HG03442 (cell line): ENCODE measurements around the gene ASCC3.
A peak's percentile ranks its signal among the peaks of the same experiment; 100 is the strongest.
"Not testable (repeated sequence)": the region's sequence is repeated elsewhere in the genome, so short reads cannot be mapped to it uniquely, and the experiment has no call there.

Experiments
- ATAC-seq: cut with Tn5 transposase; IDR thresholded peaks from one replicate; pipeline ENCODE4 v1.9.1; 2021; ENCODE audit warnings: mild to moderate bottlenecking, moderate library complexity; ENCODE audit not compliant: unreplicated experiment

The ASCC3 gene

DNA sequence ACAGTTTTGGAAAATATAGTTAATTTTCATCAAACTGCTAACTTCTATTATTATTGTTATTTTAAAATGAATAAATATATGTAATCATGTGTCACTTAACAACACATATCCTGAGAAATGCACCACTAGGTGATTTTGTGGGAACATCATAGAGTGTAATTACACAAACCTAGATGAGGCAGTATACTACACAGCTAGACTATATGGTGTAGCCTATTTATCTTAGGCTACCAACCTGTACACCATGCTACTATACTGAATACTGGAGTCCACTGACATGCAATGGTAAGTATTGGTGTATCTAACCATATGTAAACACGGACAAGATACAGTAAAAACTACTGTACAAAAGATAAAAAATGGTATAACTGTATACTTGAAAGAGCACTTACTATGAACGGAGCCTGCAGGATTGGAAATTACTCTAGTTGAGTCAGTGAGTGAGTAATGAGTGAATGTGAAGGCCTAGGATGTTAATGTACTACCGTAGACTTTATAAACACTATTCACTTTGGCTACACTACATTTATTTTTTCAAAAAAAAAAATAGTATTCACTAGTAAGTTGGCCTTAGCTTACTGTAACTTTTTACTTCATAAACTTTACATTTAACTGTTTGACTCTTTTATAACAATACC lies 72.4 kb downstream of the ASCC3 start:
- ATAC-seq = no peak

DNA sequence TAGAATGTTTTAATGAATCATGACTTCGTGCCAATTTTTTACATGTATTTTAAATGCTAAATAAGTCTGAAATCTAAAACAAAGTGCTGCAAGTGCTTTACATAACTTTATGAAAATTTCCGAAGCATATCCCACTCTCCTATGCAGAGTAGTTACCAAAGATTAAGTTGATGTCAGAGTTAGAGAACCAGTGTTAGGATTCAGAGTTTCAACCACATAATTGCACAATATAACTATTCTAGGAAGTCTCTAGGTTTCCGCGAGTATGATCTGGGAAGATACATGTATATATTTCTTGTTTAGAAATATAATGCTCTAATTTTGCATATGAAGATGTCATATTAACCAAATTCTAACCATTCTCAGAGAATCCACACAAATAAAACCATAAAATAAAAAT lies 74.8 kb downstream of the ASCC3 start:
- no peak for ATAC-seq

GRCh38 chr6:100803264-100804045 lies 77.7 kb downstream of the ASCC3 start:
- no peak for ATAC-seq

DNA sequence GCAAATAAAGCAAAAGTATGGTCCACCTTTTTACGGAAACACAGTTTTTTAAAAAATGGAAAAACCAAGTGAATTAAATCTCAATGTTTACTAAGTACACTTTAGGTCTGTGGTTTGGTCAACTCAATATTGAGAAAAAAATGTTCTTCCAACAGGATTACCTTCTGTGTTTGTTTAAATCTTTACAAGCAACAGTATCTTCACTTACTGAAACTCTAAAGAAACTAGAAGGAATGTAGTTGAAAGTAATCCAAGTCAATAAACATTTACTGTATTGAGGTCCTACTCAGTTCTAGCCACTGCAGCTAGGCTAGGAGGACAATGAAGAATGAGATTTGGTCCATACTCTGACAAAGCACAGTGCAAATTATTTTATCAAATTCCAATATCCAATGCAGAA lies 80.1 kb downstream of the ASCC3 start:
- ATAC-seq = no peak

GRCh38 chr6:100796049-100796823 lies 84.9 kb downstream of the ASCC3 start:
- ATAC-seq = peak; percentile 91

DNA sequence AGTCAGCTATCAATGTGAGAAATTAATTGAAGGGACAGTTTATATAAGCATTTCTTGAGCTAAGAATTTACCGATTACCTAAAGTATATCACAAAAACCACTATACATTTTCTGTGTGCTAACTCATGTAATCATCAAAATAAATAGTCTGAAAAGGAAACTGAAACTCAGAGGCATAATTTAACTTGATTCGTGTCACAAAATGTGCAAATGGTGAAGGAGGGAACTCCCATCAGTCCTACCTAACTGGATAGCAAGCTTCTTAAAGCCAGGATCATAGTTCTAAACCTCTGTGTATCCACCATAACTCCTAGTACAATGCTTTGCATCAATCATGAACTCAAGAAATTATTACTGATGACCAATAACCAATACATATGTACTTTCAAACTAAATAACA lies 91.0 kb downstream of the ASCC3 start:
- ATAC-seq = no peak

DNA sequence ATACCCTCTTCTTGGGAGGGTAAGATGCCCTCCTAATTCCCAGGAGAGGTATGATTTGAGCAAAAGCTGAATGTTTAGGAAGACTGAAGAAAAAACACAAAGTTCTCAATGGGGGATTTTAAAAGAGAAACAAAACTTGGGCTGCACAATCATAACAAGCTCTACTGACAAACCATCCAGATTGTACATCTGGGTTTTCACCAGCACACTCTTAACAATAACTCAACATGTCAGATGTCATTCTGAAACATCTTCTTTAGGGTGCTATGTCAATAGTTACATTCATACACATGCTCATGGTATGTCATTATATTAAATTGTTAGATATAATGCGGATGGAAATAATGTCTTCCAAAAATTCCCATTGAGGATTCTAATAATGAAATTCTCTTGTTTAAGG lies 95.1 kb downstream of the ASCC3 start:
- no peak for ATAC-seq

- ATAC-seq = no peak
Observed at GRCh38 chr6:100780648-100781047, 100.5 kb downstream of the ASCC3 start.

GRCh38 chr6:100775667-100776066 lies 105.5 kb downstream of the ASCC3 start:
- ATAC-seq = no peak

DNA sequence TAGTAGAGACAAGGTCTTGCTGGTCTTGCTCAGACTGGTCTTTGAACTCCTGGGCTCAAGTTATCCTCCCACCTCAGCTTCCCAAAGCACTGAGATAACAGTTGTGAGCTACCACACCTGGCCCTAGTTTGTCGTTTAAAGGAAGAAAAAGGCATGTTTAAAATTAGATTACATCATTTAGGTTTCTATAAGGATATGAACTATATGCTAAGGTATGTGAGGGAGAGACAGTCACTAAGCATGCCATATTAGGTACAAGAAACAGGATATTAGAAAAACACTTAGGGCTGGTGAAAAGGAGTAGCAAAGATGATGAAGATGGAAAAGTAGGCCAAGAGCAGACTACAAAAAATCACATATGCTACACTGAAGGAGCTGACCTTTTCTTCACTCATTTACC lies 106.4 kb downstream of the ASCC3 start:
- ATAC-seq = no peak

DNA sequence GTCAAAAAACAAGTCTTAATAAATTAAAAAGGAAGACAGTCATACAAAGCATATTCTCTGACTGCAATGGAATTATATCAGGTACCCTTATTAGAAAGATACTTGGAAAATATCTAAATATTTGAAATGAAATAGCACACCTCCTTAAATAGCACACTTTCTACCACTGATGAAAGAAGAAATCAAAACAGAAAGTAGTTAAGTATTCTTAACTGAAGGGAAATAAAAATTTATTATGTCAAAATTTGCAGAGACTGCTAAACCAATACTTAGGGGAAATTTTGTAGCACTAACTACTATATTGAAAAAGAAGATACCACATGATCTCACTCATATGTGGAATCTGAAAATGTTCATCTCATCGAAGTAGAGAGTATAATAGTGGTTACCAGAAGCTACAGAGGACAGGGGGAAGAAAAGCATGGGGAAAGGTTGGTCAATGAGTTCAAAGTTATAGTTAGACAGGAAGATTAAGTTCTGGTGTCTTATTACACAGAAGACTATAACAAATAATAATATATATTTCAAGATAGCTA lies 112.2 kb downstream of the ASCC3 start:
- ATAC-seq = no peak

GRCh38 chr6:100763617-100764241 lies 117.4 kb downstream of the ASCC3 start:
- ATAC-seq = no peak

DNA sequence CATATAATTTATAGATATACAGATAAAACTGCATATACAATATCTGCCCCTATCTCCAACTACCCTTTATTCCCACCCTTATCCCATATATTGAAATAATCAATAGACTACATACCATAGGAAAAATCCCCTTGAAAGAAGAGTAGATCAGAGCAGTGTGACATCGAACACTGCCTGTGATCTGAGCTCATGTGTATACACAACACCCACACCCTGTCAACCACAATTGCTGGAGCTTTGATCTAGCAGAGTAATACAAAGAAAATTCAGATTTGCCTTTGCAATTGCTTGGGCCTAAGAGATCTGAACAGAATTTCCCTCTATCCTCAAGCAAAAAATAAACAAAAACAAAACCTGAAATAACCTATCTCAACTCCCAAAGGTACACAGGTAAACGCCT lies 119.3 kb downstream of the ASCC3 start:
- no peak for ATAC-seq

GRCh38 chr6:100758386-100758785 lies 122.7 kb downstream of the ASCC3 start:
- ATAC-seq = not testable (repeated sequence)

DNA sequence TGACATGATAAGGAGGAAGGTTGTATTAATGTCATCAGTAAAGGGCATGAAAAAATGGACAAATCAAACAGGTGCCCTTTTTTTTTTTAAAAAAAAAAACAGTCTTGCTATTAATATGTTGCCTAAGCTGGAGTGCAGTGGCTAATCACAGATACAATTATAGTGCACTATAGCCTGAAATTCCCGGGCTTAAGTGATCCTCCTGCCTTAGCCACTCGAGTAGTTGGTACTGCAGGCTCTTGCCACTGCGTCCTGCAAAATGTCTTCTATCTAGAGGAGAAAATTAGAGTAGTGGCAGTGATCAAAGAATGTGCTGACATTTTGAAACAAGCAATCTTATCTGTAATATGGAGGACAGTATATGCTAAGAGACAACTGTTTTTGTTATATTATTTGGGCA lies 127.7 kb downstream of the ASCC3 start:
- no peak for ATAC-seq

- no peak for ATAC-seq
Observed at GRCh38 chr6:100751590-100751989, 129.5 kb downstream of the ASCC3 start.

DNA sequence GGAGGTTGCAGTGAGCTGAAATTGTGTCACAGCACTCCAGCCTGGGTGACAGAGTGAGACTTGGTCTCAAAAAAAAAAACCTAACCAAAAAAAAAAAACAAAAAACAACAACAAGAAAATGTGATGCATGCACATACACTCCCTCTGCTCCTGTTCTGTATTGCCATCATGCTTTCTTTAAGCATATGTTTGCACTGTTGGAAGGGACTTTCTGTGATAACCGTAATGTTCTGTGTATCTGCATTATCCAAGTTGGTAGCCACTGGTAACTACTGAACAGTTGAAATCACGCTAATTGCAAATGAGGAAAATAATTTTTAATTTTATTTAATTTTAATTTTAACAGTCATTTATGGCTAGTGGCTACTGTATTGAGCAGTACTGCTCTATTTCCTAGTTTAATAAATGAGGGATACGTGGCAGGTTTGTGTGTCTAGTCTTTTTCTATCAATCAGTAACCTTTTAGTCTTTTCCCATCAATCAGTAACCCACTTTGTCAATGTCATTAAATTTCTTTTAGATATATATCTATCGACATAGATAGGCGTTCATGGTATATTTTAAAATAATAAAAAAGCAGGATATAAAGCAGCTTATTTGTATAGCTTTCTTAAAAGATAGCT lies 135.6 kb downstream of the ASCC3 start:
- ATAC-seq = no peak

GRCh38 chr6:100740439-100740838 lies 140.7 kb downstream of the ASCC3 start:
- ATAC-seq = no peak

- not testable (repeated sequence) for ATAC-seq
Observed at GRCh38 chr6:100737720-100738119, 143.4 kb downstream of the ASCC3 start.

DNA sequence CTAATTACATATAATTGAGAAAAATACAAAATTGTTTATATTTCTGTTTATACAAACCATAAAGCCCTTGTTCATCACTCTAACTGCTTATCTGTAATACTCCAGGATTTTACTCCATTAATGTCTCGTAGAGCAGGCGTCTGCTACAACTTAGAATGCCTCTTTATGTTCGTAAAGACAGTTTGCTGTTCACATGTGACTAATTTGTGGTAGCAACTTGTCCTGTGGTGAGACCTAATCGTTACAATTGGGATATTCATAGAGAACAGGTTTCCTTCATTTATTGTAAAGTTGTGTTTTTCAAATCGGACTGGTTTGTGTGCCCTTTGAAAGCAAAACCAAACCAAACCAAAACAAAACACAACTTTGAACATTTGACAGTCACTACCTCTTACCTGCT lies 149.7 kb downstream of the ASCC3 start:
- no peak for ATAC-seq
